ENCODE data around the gene SLC35F6. TPM values are rescaled to one million over a fixed set of nuclear protein-coding genes. Genes with fewer than 3 reads are reported as not detected.
A peak's percentile ranks its signal among the peaks of the same experiment; 100 is the strongest.

Gene SLC35F6
- total RNA-seq, 4 donors from 2014 or later, result 76.3 to 114 (median 86.2) TPM

DNA sequence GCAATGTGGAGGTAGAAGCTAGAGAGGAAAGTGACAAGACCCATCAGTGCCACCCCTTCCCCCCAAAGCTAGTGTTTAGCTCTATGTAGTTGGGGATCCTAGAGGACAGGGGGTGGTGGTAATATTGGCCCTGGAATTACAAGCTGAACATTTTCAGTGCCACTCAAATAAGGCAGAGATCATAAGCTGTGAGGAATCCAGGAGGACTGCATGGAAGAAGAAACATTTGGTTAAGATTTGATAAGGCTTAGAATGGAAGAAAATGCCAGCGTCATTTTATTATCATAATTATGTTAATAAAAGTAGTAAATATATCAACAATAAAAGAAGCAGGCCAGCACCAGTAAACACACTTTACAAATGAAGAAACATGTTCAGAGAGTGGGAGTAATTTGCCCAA is 37.9 kb upstream of the SLC35F6 start:
- no peak overlapping the region for H3K4me3 ChIP-seq
- peaks cover 6% of the 10 kb centered on the region for H3K4me1 ChIP-seq
- H3K27me3 ChIP-seq, result peaks cover 3% of the 10 kb centered on the region
- TF ChIP-seq POLR2AphosphoS5 (IDR thresholded peaks at IDR 0.05) (no peak), EP300 (IDR thresholded peaks at IDR 0.05) (no peak), POLR2A (IDR thresholded peaks at IDR 0.05) (no peak)
- TF ChIP-seq, protein P1, sequence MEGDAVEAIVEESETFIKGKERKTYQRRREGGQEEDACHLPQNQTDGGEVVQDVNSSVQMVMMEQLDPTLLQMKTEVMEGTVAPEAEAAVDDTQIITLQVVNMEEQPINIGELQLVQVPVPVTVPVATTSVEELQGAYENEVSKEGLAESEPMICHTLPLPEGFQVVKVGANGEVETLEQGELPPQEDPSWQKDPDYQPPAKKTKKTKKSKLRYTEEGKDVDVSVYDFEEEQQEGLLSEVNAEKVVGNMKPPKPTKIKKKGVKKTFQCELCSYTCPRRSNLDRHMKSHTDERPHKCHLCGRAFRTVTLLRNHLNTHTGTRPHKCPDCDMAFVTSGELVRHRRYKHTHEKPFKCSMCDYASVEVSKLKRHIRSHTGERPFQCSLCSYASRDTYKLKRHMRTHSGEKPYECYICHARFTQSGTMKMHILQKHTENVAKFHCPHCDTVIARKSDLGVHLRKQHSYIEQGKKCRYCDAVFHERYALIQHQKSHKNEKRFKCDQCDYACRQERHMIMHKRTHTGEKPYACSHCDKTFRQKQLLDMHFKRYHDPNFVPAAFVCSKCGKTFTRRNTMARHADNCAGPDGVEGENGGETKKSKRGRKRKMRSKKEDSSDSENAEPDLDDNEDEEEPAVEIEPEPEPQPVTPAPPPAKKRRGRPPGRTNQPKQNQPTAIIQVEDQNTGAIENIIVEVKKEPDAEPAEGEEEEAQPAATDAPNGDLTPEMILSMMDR (IDR thresholded peaks at IDR 0.05), result no peak
- DNase-seq (ENCODE audit: low spot score in 2 of 2), result no peak
- WGBS, result 42% methylated on average over 1 of the region's 1 CpG
- no peaks in the 10 kb centered on the region for H3K9me3 ChIP-seq
- H3K36me3 ChIP-seq, result no peaks in the 10 kb centered on the region
- no peak overlapping the region for H3K27ac ChIP-seq

DNA sequence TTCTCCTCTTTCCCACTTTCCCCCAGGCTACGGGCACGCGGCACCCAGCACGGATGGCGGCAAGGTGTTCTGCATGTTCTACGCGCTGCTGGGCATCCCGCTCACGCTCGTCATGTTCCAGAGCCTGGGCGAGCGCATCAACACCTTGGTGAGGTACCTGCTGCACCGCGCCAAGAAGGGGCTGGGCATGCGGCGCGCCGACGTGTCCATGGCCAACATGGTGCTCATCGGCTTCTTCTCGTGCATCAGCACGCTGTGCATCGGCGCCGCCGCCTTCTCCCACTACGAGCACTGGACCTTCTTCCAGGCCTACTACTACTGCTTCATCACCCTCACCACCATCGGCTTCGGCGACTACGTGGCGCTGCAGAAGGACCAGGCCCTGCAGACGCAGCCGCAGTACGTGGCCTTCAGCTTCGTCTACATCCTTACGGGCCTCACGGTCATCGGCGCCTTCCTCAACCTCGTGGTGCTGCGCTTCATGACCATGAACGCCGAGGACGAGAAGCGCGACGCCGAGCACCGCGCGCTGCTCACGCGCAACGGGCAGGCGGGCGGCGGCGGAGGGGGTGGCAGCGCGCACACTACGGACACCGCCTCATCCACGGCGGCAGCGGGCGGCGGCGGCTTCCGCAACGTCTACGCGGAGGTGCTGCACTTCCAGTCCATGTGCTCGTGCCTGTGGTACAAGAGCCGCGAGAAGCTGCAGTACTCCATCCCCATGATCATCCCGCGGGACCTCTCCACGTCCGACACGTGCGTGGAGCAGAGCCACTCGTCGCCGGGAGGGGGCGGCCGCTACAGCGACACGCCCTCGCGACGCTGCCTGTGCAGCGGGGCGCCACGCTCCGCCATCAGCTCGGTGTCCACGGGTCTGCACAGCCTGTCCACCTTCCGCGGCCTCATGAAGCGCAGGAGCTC is 36.2 kb upstream of the SLC35F6 start:
- no peak for TF ChIP-seq POLR2AphosphoS5 (IDR thresholded peaks at IDR 0.05)
- TF ChIP-seq, protein P1 (IDR thresholded peaks at IDR 0.05), result peak in 1 of 2 donors; percentile 18
- no peak for DNase-seq (ENCODE audit: low spot score in 2 of 2)
- Histone ChIP-seq H3K36me3 (no peaks in the 10 kb centered on the region), H3K4me3 (no peak overlapping the region), H3K4me1 (peaks cover 6% of the 10 kb centered on the region), H3K27ac (no peak overlapping the region), H3K27me3 (peaks cover 3% of the 10 kb centered on the region), H3K9me3 (no peaks in the 10 kb centered on the region)
- 87% methylated on average over 58 of the region's 101 CpGs for WGBS

DNA sequence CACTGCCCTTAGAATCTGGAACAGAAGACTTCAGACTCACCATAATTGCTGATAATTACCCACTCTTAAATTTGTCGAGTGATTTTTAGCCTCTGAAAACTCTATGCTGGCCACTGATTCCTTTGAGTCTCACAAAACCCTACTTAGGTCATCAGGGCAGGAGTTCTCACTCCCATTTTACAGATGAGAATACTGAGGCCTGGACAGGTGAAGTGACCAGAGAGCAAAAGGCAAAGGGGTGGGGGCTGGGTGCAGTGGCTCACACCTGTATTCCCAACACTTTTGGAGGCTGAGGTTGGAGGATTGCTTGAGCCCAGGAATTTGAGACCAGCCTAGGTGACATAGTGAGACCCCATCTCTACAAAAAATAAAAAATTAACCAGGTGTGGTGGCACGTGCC is 34.8 kb upstream of the SLC35F6 start:
- Histone ChIP-seq H3K36me3 (no peaks in the 10 kb centered on the region), H3K9me3 (no peaks in the 10 kb centered on the region), H3K4me3 (no peak overlapping the region), H3K27me3 (peaks cover 3% of the 10 kb centered on the region), H3K4me1 (no peaks in the 10 kb centered on the region), H3K27ac (no peak overlapping the region)
- WGBS, result 93% methylated on average over 2 of the region's 2 CpGs
- no peak for DNase-seq (ENCODE audit: low spot score in 2 of 2)
- TF ChIP-seq POLR2AphosphoS5 (IDR thresholded peaks at IDR 0.05) (no peak), EP300 (IDR thresholded peaks at IDR 0.05) (no peak), POLR2A (IDR thresholded peaks at IDR 0.05) (no peak)
- TF ChIP-seq, protein P1 (IDR thresholded peaks at IDR 0.05), result no peak

DNA sequence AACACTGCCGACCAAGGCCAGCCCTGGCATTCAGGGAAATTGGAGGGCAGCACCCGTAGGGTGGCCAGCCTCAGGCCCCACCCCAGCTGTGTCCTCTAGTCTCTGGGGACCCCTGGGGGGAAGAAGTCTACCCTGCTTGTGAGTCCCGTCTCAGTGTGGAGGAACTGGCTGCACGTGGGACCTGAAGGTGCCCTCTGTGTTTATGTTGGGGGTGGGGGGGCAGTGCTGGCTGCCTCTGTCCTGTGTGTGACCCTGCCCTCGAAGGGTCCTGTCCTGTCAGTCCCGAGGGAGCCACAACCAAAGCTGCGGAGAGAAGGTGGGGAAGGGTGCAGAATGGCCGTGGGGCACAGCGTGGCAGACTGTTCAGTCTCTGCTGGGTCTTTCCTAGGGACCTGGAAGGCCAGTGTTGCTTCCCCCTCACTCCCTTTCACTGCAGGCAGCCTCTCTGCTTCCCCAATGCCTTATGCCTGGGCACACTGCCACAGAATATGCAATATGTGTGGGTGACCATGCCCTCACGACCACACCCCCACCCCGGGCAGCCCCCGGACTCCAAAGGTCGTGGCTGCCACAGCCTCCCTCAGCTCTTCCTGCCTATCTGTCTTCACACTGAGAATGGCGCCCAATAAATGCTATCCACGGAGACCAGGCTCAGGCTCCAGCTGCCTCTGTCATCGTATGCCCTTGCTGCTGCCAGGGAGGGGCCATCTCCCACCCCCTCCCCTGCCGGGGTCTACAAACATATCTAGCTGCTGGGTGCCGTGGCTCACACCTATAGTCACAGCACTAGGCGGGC is 33.3 kb upstream of the SLC35F6 start:
- DNase-seq (ENCODE audit: low spot score in 2 of 2), result no peak
- Histone ChIP-seq H3K27ac (no peak overlapping the region), H3K4me1 (no peaks in the 10 kb centered on the region), H3K4me3 (no peak overlapping the region), H3K36me3 (no peaks in the 10 kb centered on the region), H3K27me3 (peaks cover 3% of the 10 kb centered on the region), H3K9me3 (no peaks in the 10 kb centered on the region)
- 76% methylated on average over 17 of the region's 19 CpGs for WGBS
- TF ChIP-seq, protein P1 (IDR thresholded peaks at IDR 0.05), result no peak

DNA sequence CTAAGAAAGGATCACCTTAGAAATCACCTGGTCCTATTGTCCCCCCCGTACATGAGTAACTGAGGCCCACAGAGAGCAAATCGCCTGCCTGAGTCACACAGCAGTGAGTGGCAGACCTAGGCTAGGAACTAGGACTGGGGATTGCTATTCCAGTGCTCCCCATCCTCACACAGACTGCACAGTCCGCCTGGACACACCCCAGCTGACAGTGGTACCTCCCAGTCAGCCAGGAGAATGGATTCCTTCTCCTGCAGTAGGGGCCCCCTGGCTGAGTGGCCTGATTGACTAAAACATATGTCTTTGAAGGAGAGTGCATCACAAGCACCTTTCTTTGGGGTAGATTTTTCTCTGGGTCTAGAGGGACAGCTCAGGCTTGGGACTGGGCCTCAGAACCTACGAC is 32.4 kb upstream of the SLC35F6 start:
- no peaks in the 10 kb centered on the region for H3K4me1 ChIP-seq
- no peak overlapping the region for H3K27ac ChIP-seq
- no peak overlapping the region for H3K4me3 ChIP-seq
- H3K9me3 ChIP-seq, result no peaks in the 10 kb centered on the region
- 90% methylated on average over 4 of the region's 4 CpGs for WGBS
- TF ChIP-seq, protein P1 (IDR thresholded peaks at IDR 0.05), result no peak
- TF ChIP-seq EP300 (IDR thresholded peaks at IDR 0.05) (no peak), POLR2AphosphoS5 (IDR thresholded peaks at IDR 0.05) (no peak)
- no peak for DNase-seq (ENCODE audit: low spot score in 2 of 2)
- H3K27me3 ChIP-seq, result peaks cover 3% of the 10 kb centered on the region
- H3K36me3 ChIP-seq, result no peaks in the 10 kb centered on the region

Measured in suprapubic skin (tissue), 4 donors.